Motor neuron (in vitro differentiated cells): ENCODE results near the gene SLC12A8. TPM values are rescaled to one million over a fixed set of nuclear protein-coding genes. Genes with fewer than 3 reads are reported as not detected.

Experiments used
- ATAC-seq, 8 experiments: fragments of 200-7000 bp; cut with Tn5 transposase; replicated peaks in 6 of 8; 2 replicates each; pipeline ENCODE4 v1.8.0; 2021; ENCODE audit warnings: mild to moderate bottlenecking in 8 of 8, moderate library complexity in 8 of 8
- H3K27ac ChIP-seq, 2 donors: fragments of 250-450 bp; sonication (Bioruptor Pico); 2 replicates each; pipeline ENCODE4 v1.9.0; 2021; ENCODE audit warnings: antibody characterized with exemption in 2 of 2, mild to moderate bottlenecking in 2 of 2, moderate library complexity in 1 of 2
- H3K4me1 ChIP-seq, 2 donors: fragments of 250-450 bp; sonication (Bioruptor Pico); replicated peaks in 1 of 2; 2 replicates each; pipeline ENCODE4 v1.6.1; 2021; ENCODE audit warnings: antibody characterized with exemption in 2 of 2, mild to moderate bottlenecking in 2 of 2, moderate library complexity in 1 of 2
- H3K4me3 ChIP-seq, 5 donors: fragments of 250-450 bp; sonication (Bioruptor Pico); 2 replicates each; pipeline ENCODE4 v1.9.0; 2021; ENCODE audit warnings: antibody characterized with exemption in 5 of 5, mild to moderate bottlenecking in 5 of 5, moderate library complexity in 4 of 5
- WGBS, 10 experiments: fragments of 450-650 bp; shearing (Covaris generic); methylation state at CpG; one replicate each; pipeline ENCODE4 v1.0.0; 2022; 5-methylcytosine and 5-hydroxymethylcytosine counted together
- in situ Hi-C, 9 experiments: fragments of 400-800 bp; cut with MboI; loops; one replicate each; pipeline ENCODE4 v1.15.0; 2021; ENCODE audit warnings: low sequenced_read_pairs in 9 of 9, low pct_unique_long_range_greater_than_20kb in 2 of 9; ENCODE audit not compliant: unreplicated experiment in 9 of 9
- total RNA-seq, 8 experiments: library from RNA; unstranded; fragments of 300-600 nt; gene quantifications; 2 replicates each; pipeline versions ENCODE4 v1.2.3 to v1.2.4, GENCODE V29; 2022

Gene SLC12A8
- total RNA-seq, 8 experiments from 2014 or later: 0.38 to 9.8 (median 3.2) TPM

- no peak overlapping the region for H3K27ac ChIP-seq
- ATAC-seq: no peak
- WGBS, 10 experiments: 67 to 100% (median 100%) methylated on average over 1 to 5 of the region's 7 CpGs; no CpG with 5 or more reads in 3 of the 10 experiments
- in situ Hi-C loops: no loop called here
- H3K4me3 ChIP-seq: no peak overlapping the region
- H3K4me1 ChIP-seq: no peaks in the 10 kb centered on the region
Observed at GRCh38 chr3:125073390-125073905, 139.1 kb downstream of the SLC12A8 start.

GRCh38 chr3:125072749-125073389 lies 139.7 kb downstream of the SLC12A8 start:
- no peak for ATAC-seq
- no peaks in the 10 kb centered on the region for H3K4me1 ChIP-seq
- in situ Hi-C loops: no loop called here
- H3K4me3 ChIP-seq: no peak overlapping the region
- H3K27ac ChIP-seq: no peak overlapping the region
- 57 to 100% (median 100%) methylated on average over 1 to 4 of the region's 4 CpGs; no CpG with 5 or more reads in 1 of the 10 experiments for WGBS, 10 experiments

- Histone ChIP-seq H3K27ac (no peak overlapping the region), H3K4me3 (no peak overlapping the region), H3K4me1 (no peaks in the 10 kb centered on the region)
- in situ Hi-C loops: no loop called here
- ATAC-seq: peak in 2 of 8 experiments; percentile 45 to 53
Observed at GRCh38 chr3:125072301-125072700, 140.2 kb downstream of the SLC12A8 start.

GRCh38 chr3:125069968-125070745 lies 142.4 kb downstream of the SLC12A8 start:
- H3K4me3 ChIP-seq: no peak overlapping the region
- ATAC-seq: no peak
- in situ Hi-C loops: no loop called here
- no peaks in the 10 kb centered on the region for H3K4me1 ChIP-seq
- 80 to 100% (median 99%) methylated on average over 2 to 5 of the region's 7 CpGs for WGBS, 10 experiments
- no peak overlapping the region for H3K27ac ChIP-seq

- Histone ChIP-seq H3K4me3 (no peak overlapping the region), H3K27ac (no peak overlapping the region), H3K4me1 (no peaks in the 10 kb centered on the region)
- no peak for ATAC-seq
- 60 to 100% (median 100%) methylated on average over 1 of the region's 1 CpG; no CpG with 5 or more reads in 3 of the 10 experiments for WGBS, 10 experiments
- in situ Hi-C loops: no loop called here
Observed at GRCh38 chr3:125069452-125069851, 143.1 kb downstream of the SLC12A8 start.

- 60 to 89% (median 81%) methylated on average over 1 to 4 of the region's 4 CpGs; no CpG with 5 or more reads in 5 of the 10 experiments for WGBS, 10 experiments
- H3K4me1 ChIP-seq: no peaks in the 10 kb centered on the region
- no peak overlapping the region for H3K27ac ChIP-seq
- in situ Hi-C loops: no loop called here
- no peak overlapping the region for H3K4me3 ChIP-seq
- ATAC-seq: no peak
Observed at GRCh38 chr3:125068265-125068664, 144.3 kb downstream of the SLC12A8 start.

GRCh38 chr3:125067225-125067624 lies 145.3 kb downstream of the SLC12A8 start:
- Histone ChIP-seq H3K4me1 (no peaks in the 10 kb centered on the region), H3K4me3 (no peak overlapping the region), H3K27ac (no peak overlapping the region)
- in situ Hi-C loops: no loop called here
- WGBS, 10 experiments: 37 to 90% (median 67%) methylated on average over 1 to 3 of the region's 3 CpGs
- ATAC-seq: no peak

- WGBS, 10 experiments: 0 to 97% (median 70%) methylated on average over 1 to 6 of the region's 7 CpGs; no CpG with 5 or more reads in 3 of the 10 experiments
- ATAC-seq: peak in 4 of 8 experiments; percentile 46 to 59 (median 54)
- no peak overlapping the region for H3K27ac ChIP-seq
- in situ Hi-C loops: no loop called here
- no peaks in the 10 kb centered on the region for H3K4me1 ChIP-seq
- H3K4me3 ChIP-seq: no peak overlapping the region
Observed at GRCh38 chr3:125062904-125063618, 149.5 kb downstream of the SLC12A8 start.

GRCh38 chr3:125061646-125062045 lies 150.9 kb downstream of the SLC12A8 start:
- 67 to 100% (median 91%) methylated on average over 1 to 5 of the region's 5 CpGs; no CpG with 5 or more reads in 4 of the 10 experiments for WGBS, 10 experiments
- ATAC-seq: no peak
- in situ Hi-C loops: no loop called here
- peaks cover 0 to 5% of the 10 kb centered on the region in 2 donors for H3K4me1 ChIP-seq
- H3K27ac ChIP-seq: no peak overlapping the region
- no peak overlapping the region for H3K4me3 ChIP-seq

- ATAC-seq: no peak
- Histone ChIP-seq H3K4me3 (no peak overlapping the region), H3K27ac (no peak overlapping the region), H3K4me1 (peaks cover 0 to 7% of the 10 kb centered on the region in 2 donors)
- in situ Hi-C loops: no loop called here
- WGBS, 10 experiments: 0 to 82% (median 74%) methylated on average over 1 to 4 of the region's 4 CpGs; no CpG with 5 or more reads in 2 of the 10 experiments
Observed at GRCh38 chr3:125061170-125061569, 151.4 kb downstream of the SLC12A8 start.

GRCh38 chr3:125059488-125060245 lies 152.9 kb downstream of the SLC12A8 start:
- Histone ChIP-seq H3K4me1 (peaks cover 0 to 8% of the 10 kb centered on the region in 2 donors), H3K27ac (no peak overlapping the region), H3K4me3 (no peak overlapping the region)
- WGBS, 10 experiments: 44 to 100% (median 82%) methylated on average over 1 to 5 of the region's 7 CpGs; no CpG with 5 or more reads in 1 of the 10 experiments
- no peak for ATAC-seq
- in situ Hi-C loops: no loop called here

- 83 to 100% (median 100%) methylated on average over 1 to 3 of the region's 3 CpGs; no CpG with 5 or more reads in 3 of the 10 experiments for WGBS, 10 experiments
- Histone ChIP-seq H3K4me1 (peaks cover 0 to 15% of the 10 kb centered on the region in 2 donors), H3K4me3 (no peak overlapping the region), H3K27ac (no peak overlapping the region)
- ATAC-seq: no peak
- in situ Hi-C loops: no loop called here
Observed at GRCh38 chr3:125058959-125059358, 153.6 kb downstream of the SLC12A8 start.
